Left cardiac atrium (tissue), 4 donors: ENCODE data around the gene STBD1. TPM values are rescaled to one million over a fixed set of nuclear protein-coding genes. Genes with fewer than 3 reads are reported as not detected.
A peak's percentile ranks its signal among the peaks of the same experiment; 100 is the strongest.
"Not testable (repeated sequence)": the region's sequence is repeated elsewhere in the genome, so short reads cannot be mapped to it uniquely, and the experiment has no call there.

Experiments
- ATAC-seq, 2 donors: fragments of 200-7000 bp; cut with Tn5 transposase; one replicate each; pipeline ENCODE4 v1.9.1; 2020; ENCODE audit warnings: mild to moderate bottlenecking in 2 of 2, moderate library complexity in 2 of 2
- DNase-seq: peaks from one replicate; pipeline ENCODE4 v3.0.0-alpha.2; 2020
- intact Hi-C, 2 donors: fragments of 100-400 bp; cut with DNase I; formaldehyde crosslinking; loops; one replicate each; pipeline versions ENCODE4 v1.14.1 to v1.15.1; 2022 to 2023
- total RNA-seq, 2 donors: library from RNA; stranded (reverse); fragmentation: NEBNext Ultra II Directional; extraction: Animal tissue kit (Norgen Biotek cat#: 25700); gene quantifications; one replicate each; pipeline ENCODE4 v1.2.1, GENCODE V29; 2021
- donor health status: DM: no; HTN: yes; CAD: no.
- donor health status: DM: no; HTN: yes; CAD: no; lungs with severe emphysema.
- donor health status: DM: yes; HTN: yes; CAD: no.
- donor health status: Dilated cardiomyopathy.

Gene STBD1
- total RNA-seq, 2 donors from 2014 or later: 27.2 to 36.7 TPM

DNA sequence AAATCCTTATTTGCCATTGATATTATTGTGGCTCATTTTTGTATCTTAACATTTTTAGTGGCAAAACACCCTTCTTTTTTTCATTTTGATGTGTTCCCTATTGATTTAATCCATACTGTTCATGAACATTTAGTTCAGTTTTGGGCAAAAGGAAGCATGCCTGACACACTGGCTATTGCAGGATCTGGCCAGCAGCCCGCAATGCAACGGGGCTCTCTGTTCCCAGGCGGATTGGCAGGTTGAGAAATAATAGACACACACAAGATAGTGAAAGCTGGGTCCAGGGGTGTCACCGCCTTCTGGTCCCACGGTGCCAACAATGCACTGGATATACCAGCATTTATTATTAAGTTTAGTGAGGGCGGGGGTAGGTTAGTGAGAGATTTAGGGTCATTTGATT, 24.9 kb upstream of the STBD1 start:
- DNase-seq, ATAC-seq, intact Hi-C loops: not testable (repeated sequence)

GRCh38 chr4:76282941-76283689, 23.4 kb upstream of the STBD1 start:
- ATAC-seq: peak; percentile 21 to 51
- no peak for DNase-seq
- intact Hi-C loops: no loop called here

- ATAC-seq (no peak), DNase-seq (no peak)
- intact Hi-C loops: no loop called here
Observed at GRCh38 chr4:76283900-76284299, 22.6 kb upstream of the STBD1 start.

GRCh38 chr4:76287811-76288210, 18.7 kb upstream of the STBD1 start:
- ATAC-seq, intact Hi-C loops, DNase-seq: not testable (repeated sequence)

- intact Hi-C loops: no loop called here
- DNase-seq (no peak), ATAC-seq (no peak)
Observed at GRCh38 chr4:76292730-76293129, 13.8 kb upstream of the STBD1 start.

DNA sequence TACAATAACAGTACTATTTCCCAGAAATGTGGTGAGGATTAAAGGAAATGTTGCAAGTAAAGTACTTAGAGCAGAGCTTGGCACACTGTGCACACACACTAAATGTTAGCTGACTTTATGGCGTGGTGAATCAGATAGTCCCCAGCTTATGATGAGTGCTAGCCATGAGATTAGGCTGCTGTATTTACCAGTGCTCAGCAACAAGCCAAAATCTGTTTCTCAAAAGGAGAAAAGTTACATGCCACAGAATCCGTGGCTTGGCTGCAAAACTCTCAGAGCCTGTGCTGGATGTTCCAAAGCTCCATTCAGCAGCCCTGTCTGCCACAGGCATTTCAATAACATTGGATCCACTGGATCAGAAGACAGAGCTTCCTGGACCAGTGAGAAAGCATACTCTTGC, 12.8 kb upstream of the STBD1 start:
- ATAC-seq (peak; percentile 65 to 89), DNase-seq (no peak)
- intact Hi-C loops: no loop called here

GRCh38 chr4:76296286-76296820, 10.2 kb upstream of the STBD1 start:
- DNase-seq (no peak), ATAC-seq (no peak)
- intact Hi-C loops: no loop called here

DNA sequence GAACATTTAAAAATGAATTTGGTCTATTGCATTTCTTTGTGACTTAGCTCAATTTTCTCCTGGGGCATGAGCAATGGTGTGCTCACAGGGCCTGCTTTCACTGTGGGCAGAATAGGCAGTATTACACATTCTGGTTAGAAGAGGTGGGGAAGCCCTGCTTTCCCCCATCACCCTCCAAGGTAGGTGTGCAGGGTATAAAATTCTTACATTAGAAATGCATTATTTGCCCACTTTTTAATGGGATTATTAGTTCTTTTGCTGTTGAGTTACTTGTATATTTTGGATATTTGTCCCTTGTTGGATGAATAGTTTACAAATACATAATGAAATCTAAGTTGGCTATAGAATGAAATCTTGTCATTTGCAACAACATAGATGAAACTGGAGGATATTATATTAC, 8.3 kb upstream of the STBD1 start:
- ATAC-seq (no peak), DNase-seq (no peak)
- intact Hi-C loops: no loop called here

DNA sequence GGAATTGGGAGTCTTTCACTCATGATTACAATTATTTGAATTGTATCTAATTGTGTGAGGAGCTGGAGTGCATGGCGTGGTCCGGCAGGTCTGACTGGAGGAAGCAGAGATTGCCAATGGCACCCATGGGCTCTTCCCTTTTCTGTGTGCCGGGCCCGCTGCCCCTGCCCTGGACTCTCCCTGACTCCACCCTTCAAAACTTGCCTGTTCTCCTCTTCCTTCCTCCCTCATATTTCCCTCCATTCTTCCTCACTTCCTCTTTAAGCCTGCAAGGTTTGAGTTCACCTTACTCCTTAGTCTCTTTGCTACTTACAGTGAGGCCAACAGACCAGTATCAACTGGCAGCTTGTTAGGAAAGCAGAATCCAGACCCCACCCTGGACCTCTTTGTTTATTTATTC, 6.5 kb upstream of the STBD1 start:
- ATAC-seq (no peak), DNase-seq (no peak)
- intact Hi-C loops: loop anchor here in 1 of 2 donors (10.0 kb wide), 1 partner anchor 105 kb away; no protein-coding TSS in a partner anchor

GRCh38 chr4:76301068-76301774, 5.3 kb upstream of the STBD1 start:
- DNase-seq: no peak
- intact Hi-C loops: loop anchor here in 1 of 2 donors (10.0 kb wide), 1 partner anchor 106 kb away; no protein-coding TSS in a partner anchor
- ATAC-seq: peak in 1 of 2 donors; percentile 54

- ATAC-seq: no peak
- intact Hi-C loops: loop anchor here in 1 of 2 donors (10.0 kb wide), 1 partner anchor 107 kb away; no protein-coding TSS in a partner anchor
- no peak for DNase-seq
Observed at GRCh38 chr4:76301775-76302162, 4.8 kb upstream of the STBD1 start.

- DNase-seq (no peak), ATAC-seq (no peak)
- intact Hi-C loops: loop anchor here in 1 of 2 donors (10.0 kb wide), 1 partner anchor 108 kb away; no protein-coding TSS in a partner anchor
Observed at GRCh38 chr4:76302826-76303438, 3.6 kb upstream of the STBD1 start.

- ATAC-seq (no peak), DNase-seq (no peak)
- intact Hi-C loops: loop anchor here in 1 of 2 donors (5.0 to 10.0 kb wide), 2 partner anchors 110 to 117 kb away; partner anchors contain the start of gene CCDC158
Observed at GRCh38 chr4:76305033-76305687, 1.4 kb upstream of the STBD1 start.

GRCh38 chr4:76306882-76307659, 538 bp downstream of the STBD1 start:
- intact Hi-C loops: loop anchor here in 1 of 2 donors (5.0 to 10.0 kb wide), 2 partner anchors 112 to 115 kb away; partner anchors contain the start of gene CCDC158
- peak; percentile 55 to 70 for ATAC-seq
- DNase-seq: peak; percentile 69

- intact Hi-C loops: loop anchor here in 1 of 2 donors (5.0 to 10.0 kb wide), 2 partner anchors 113 to 115 kb away; partner anchors contain the start of gene CCDC158
- ATAC-seq: peak in 1 of 2 donors; percentile 10
- DNase-seq: peak; percentile 56
Observed at GRCh38 chr4:76307660-76308014, 1.1 kb downstream of the STBD1 start.

GRCh38 chr4:76308548-76308947, 2.0 kb downstream of the STBD1 start:
- intact Hi-C loops: loop anchor here in 1 of 2 donors (5.0 to 10.0 kb wide), 2 partner anchors 114 kb away; partner anchors contain the start of gene CCDC158
- DNase-seq: peak; percentile 74
- peak; percentile 42 to 45 for ATAC-seq

DNA sequence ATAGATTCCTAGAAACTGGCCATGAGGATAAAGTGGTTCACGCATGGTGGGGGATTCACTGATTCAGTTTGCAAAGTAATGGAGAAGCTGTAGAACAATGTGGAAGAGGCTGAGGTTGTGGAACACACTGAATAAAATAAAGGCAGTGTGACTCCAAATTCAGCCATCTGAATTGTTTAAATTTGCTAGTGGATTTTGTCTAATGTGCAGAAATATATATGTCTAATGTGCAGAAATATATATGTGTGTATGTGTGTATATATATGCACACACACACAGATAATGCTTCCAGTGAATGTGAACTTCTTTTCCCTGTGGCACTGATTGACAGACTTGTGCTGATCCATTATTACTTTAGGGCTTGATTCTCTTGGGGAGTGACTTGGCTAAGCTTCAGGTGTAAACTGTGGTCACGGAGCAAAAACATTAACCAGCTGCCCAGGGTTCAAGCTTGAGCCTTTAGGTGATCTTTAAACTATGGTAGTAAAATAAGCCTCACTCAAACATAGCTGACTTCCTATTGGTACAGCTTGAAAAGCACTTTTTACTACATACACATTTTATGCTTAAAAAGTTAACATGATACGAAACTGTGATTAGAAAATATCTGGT, 3.5 kb downstream of the STBD1 start:
- intact Hi-C loops: loop anchor here in 1 of 2 donors (5.0 to 10.0 kb wide), 3 partner anchors 65 to 115 kb away; partner anchors contain the start of gene CCDC158
- ATAC-seq: no peak

More for the DNA sequence above, 3.5 kb downstream of the STBD1 start:
- DNase-seq: no peak
